H9 (cell line): ENCODE results near the gene TGM5. TPM values are rescaled to one million over a fixed set of nuclear protein-coding genes. Genes with fewer than 3 reads are reported as not detected.

Experiments
- DNase-seq: peaks from one replicate; pipeline ENCODE4 v3.0.0-alpha.2; 2017
- H2AFZ ChIP-seq: one replicate; pipeline ENCODE4 v1.6.1; 2013; ENCODE audit warnings: mild to moderate bottlenecking, low read length, control low read depth, moderate library complexity
- H2AK5ac ChIP-seq: 2 replicates; pipeline ENCODE4 v1.6.1; 2013; ENCODE audit warnings: low read length, control low read depth, mixed read lengths; ENCODE audit not compliant: insufficient read length
- H2BK120ac ChIP-seq: one replicate; pipeline ENCODE4 v1.6.1; 2013; ENCODE audit warnings: low read depth, mild to moderate bottlenecking, low read length, control low read depth, inconsistent platforms; ENCODE audit not compliant: poor library complexity, severe bottlenecking
- H2BK12ac ChIP-seq: 2 replicates; pipeline ENCODE4 v1.6.1; 2013; ENCODE audit warnings: low read length, control low read depth, mixed read lengths, low read depth; ENCODE audit not compliant: insufficient read length
- H2BK15ac ChIP-seq: 2 replicates; pipeline ENCODE4 v1.6.1; 2013; ENCODE audit warnings: low read depth, low read length, control low read depth
- H2BK20ac ChIP-seq: one replicate; pipeline ENCODE4 v1.6.1; 2013; ENCODE audit warnings: low read depth, mild to moderate bottlenecking, low read length, control low read depth, inconsistent platforms; ENCODE audit not compliant: poor library complexity, severe bottlenecking
- H2BK5ac ChIP-seq: 2 replicates; pipeline ENCODE4 v1.6.1; 2013; ENCODE audit warnings: low read length, control low read depth, mixed read lengths; ENCODE audit not compliant: insufficient read length
- H3K14ac ChIP-seq: 2 replicates; pipeline ENCODE4 v1.6.1; 2013; ENCODE audit warnings: low read length, control low read depth; ENCODE audit not compliant: insufficient read depth
- H3K18ac ChIP-seq: 2 replicates; pipeline ENCODE4 v1.6.1; 2013; ENCODE audit warnings: low read depth, mild to moderate bottlenecking, mixed read lengths, low read length, control low read depth; ENCODE audit not compliant: insufficient read length
- H3K23ac ChIP-seq: 2 replicates; pipeline ENCODE4 v1.6.1; 2013; ENCODE audit warnings: low read length, control low read depth, mixed read lengths, low read depth; ENCODE audit not compliant: insufficient read length
- H3K23me2 ChIP-seq: 2 replicates; pipeline ENCODE4 v1.6.1; 2013; ENCODE audit warnings: low read depth, mild to moderate bottlenecking, mixed read lengths, low read length, control low read depth; ENCODE audit not compliant: insufficient read length, poor library complexity, severe bottlenecking
- H3K27ac ChIP-seq: 2 replicates; pipeline ENCODE4 v1.5.1; 2013; ENCODE audit warnings: low read length, control low read depth, mixed read lengths, low read depth; ENCODE audit not compliant: insufficient read length
- H3K27me3 ChIP-seq: 2 replicates; pipeline ENCODE4 v1.6.1; 2013; ENCODE audit warnings: low read length, control low read depth, inconsistent platforms; ENCODE audit not compliant: insufficient read depth
- H3K4ac ChIP-seq: 2 replicates; pipeline ENCODE4 v1.6.1; 2013; ENCODE audit warnings: low read depth, mild to moderate bottlenecking, control low read depth, inconsistent platforms, low read length, moderate library complexity
- H3K4me1 ChIP-seq: 2 replicates; pipeline ENCODE4 v1.6.1; 2013; ENCODE audit warnings: low read length, control low read depth, inconsistent platforms; ENCODE audit not compliant: insufficient read depth
- H3K4me2 ChIP-seq: 2 replicates; pipeline ENCODE4 v1.6.1; 2013; ENCODE audit warnings: low read length, control low read depth, mixed read lengths; ENCODE audit not compliant: insufficient read length, insufficient read depth
- H3K56ac ChIP-seq: 2 replicates; pipeline ENCODE4 v1.6.1; 2013; ENCODE audit warnings: low read depth, mild to moderate bottlenecking, mixed read lengths, low read length, control low read depth; ENCODE audit not compliant: insufficient read length
- H3K79me1 ChIP-seq: 2 replicates; pipeline ENCODE4 v1.6.1; 2013; ENCODE audit warnings: low read depth, mild to moderate bottlenecking, moderate library complexity, low read length, control low read depth, inconsistent platforms; ENCODE audit not compliant: insufficient read depth, poor library complexity, severe bottlenecking
- H3K79me2 ChIP-seq: 2 replicates; pipeline ENCODE4 v1.6.1; 2013; ENCODE audit warnings: low read length, control low read depth, inconsistent platforms; ENCODE audit not compliant: insufficient read depth
- H3K9ac ChIP-seq: 2 replicates; pipeline ENCODE4 v1.6.1; 2013; ENCODE audit warnings: low read length, control low read depth, mixed read lengths; ENCODE audit not compliant: insufficient read length; ENCODE audit errors: extremely low read depth
- H3K9me3 ChIP-seq: one replicate; pipeline ENCODE4 v1.6.1; 2013; ENCODE audit warnings: low read depth, low read length, inconsistent platforms; ENCODE audit not compliant: control insufficient read depth
- H3T11ph ChIP-seq: one replicate; pipeline ENCODE4 v1.6.1; 2013; ENCODE audit warnings: mild to moderate bottlenecking, low read length, control low read depth, inconsistent platforms
- H4K20me1 ChIP-seq: one replicate; pipeline ENCODE4 v1.6.1; 2013; ENCODE audit not compliant: control insufficient read depth, insufficient read length, insufficient read depth
- H4K5ac ChIP-seq: 2 replicates; pipeline ENCODE4 v1.6.1; 2013; ENCODE audit warnings: low read depth, mild to moderate bottlenecking, mixed read lengths, low read length, control low read depth; ENCODE audit not compliant: insufficient read length
- H4K8ac ChIP-seq: replicated peaks from 2 replicates; pipeline ENCODE4 v1.6.1; 2013; ENCODE audit warnings: low read length, control low read depth, mixed read lengths, low read depth; ENCODE audit not compliant: insufficient read length
- H4K91ac ChIP-seq: 2 replicates; pipeline ENCODE4 v1.6.1; 2013; ENCODE audit warnings: low read depth, mild to moderate bottlenecking, moderate library complexity, mixed read lengths, low read length, control low read depth; ENCODE audit not compliant: insufficient read length
- H3K27ac Mint-ChIP-seq, 3 experiments: 2 replicates in 2 of 3; 3 replicates in 1 of 3; pipeline ENCODE4 v1.8.0; 2020 to 2021; ENCODE audit warnings: mixed read lengths in 3 of 3, mild to moderate bottlenecking in 1 of 3, moderate library complexity in 1 of 3
- H3K27me3 Mint-ChIP-seq: 2 replicates; pipeline ENCODE4 v1.8.0; 2021; ENCODE audit warnings: low read depth, mild to moderate bottlenecking, moderate library complexity, mixed read lengths
- H3K36me3 Mint-ChIP-seq, 3 experiments: 2 replicates in 2 of 3; 3 replicates in 1 of 3; pipeline ENCODE4 v1.8.0; 2020 to 2021; ENCODE audit warnings: low read depth in 3 of 3, mixed read lengths in 3 of 3; ENCODE audit not compliant: insufficient read depth in 1 of 3
- H3K4me1 Mint-ChIP-seq, 2 experiments: 2 replicates each; pipeline ENCODE4 v1.8.0; 2020; ENCODE audit warnings: mixed read lengths in 2 of 2
- H3K4me3 Mint-ChIP-seq, 2 experiments: 2 replicates in 1 of 2; 3 replicates in 1 of 2; pipeline ENCODE4 v1.8.0; 2020 to 2021; ENCODE audit warnings: mild to moderate bottlenecking in 2 of 2, mixed read lengths in 2 of 2, moderate library complexity in 1 of 2
- H3K9me3 Mint-ChIP-seq, 2 experiments: 2 replicates in 1 of 2; 3 replicates in 1 of 2; pipeline ENCODE4 v1.8.0; 2020; ENCODE audit warnings: mild to moderate bottlenecking in 2 of 2, mixed read lengths in 2 of 2, moderate library complexity in 1 of 2
- CTCF ChIP-seq: fragments of 200-600 bp; sonication (generic); conservative IDR thresholded peaks from 3 replicates; pipeline ENCODE4 v1.8.0; 2021; ENCODE audit warnings: antibody characterized with exemption, mild to moderate bottlenecking
- WGBS: extraction: QIAGEN DNeasy Blood & Tissue Kit; methylation state at CpG from one replicate; pipeline ENCODE4 v1.1.7; 2013; ENCODE audit warnings: missing lambda C conversion rate, low lambda C conversion rate, mixed read lengths; ENCODE audit not compliant: insufficient read length; ENCODE audit errors: extremely low coverage; 5-methylcytosine and 5-hydroxymethylcytosine counted together
- total RNA-seq: library from RNA; stranded (reverse); gene quantifications from 2 replicates; pipeline ENCODE4 v1.2.1, GENCODE V29; 2021

Gene TGM5
- total RNA-seq, 1 experiment from 2014 or later, result not detected

- Histone ChIP-seq H3K14ac (no peak overlapping the region), H3T11ph (no peak overlapping the region), H2AK5ac (no peak overlapping the region)
Observed at GRCh38 chr15:43229977-43230376, 36.8 kb downstream of the TGM5 start.

More at GRCh38 chr15:43229977-43230376, 36.8 kb downstream of the TGM5 start:
- H3K4me2 ChIP-seq, result no peak overlapping the region
- no peak overlapping the region for H3K4ac ChIP-seq
- Mint-ChIP-seq H3K9me3 (no peaks in the 10 kb centered on the region; a peak in 1 of 5 replicates), H3K4me1 (no peaks in the 10 kb centered on the region), H3K27me3 (peaks cover 16% of the 10 kb centered on the region), H3K36me3 (no peaks in the 10 kb centered on the region), H3K4me3 (no peak overlapping the region), H3K27ac (no peak overlapping the region)
- H4K20me1 ChIP-seq, result no peaks in the 10 kb centered on the region
- no peak for TF ChIP-seq CTCF
- no peak overlapping the region for H3K18ac ChIP-seq
- H4K8ac ChIP-seq, result no peak overlapping the region
- H2AFZ ChIP-seq, result no peak overlapping the region
- no peak overlapping the region for H2BK12ac ChIP-seq
- H2BK20ac ChIP-seq, result no peak overlapping the region
- H3K9me3 ChIP-seq, result no peaks in the 10 kb centered on the region
- H2BK120ac ChIP-seq, result no peak overlapping the region
- no peaks in the 10 kb centered on the region for H3K27me3 ChIP-seq
- no peak overlapping the region for H4K5ac ChIP-seq
- H2BK15ac ChIP-seq, result no peak overlapping the region
- no peak for DNase-seq
- no peak overlapping the region for H3K9ac ChIP-seq
- no CpG with 5 or more reads among the region's 5 CpGs for WGBS
- no peaks in the 10 kb centered on the region for H3K79me2 ChIP-seq
- H2BK5ac ChIP-seq, result no peak overlapping the region
- H3K23ac ChIP-seq, result no peak overlapping the region
- no peak overlapping the region for H3K56ac ChIP-seq
- no peaks in the 10 kb centered on the region for H3K23me2 ChIP-seq
- no peaks in the 10 kb centered on the region for H3K79me1 ChIP-seq
- H3K27ac ChIP-seq, result no peak overlapping the region
- H4K91ac ChIP-seq, result no peak overlapping the region
- H3K4me1 ChIP-seq, result no peaks in the 10 kb centered on the region
